ENCODE measurements around the gene KCNMA1.
"Not testable (repeated sequence)": the region's sequence is repeated elsewhere in the genome, so short reads cannot be mapped to it uniquely, and the experiment has no call there.

The KCNMA1 gene

GRCh38 chr10:77578583-77579227, 58.9 kb downstream of the KCNMA1 start:
- no peak for DNase-seq

DNA sequence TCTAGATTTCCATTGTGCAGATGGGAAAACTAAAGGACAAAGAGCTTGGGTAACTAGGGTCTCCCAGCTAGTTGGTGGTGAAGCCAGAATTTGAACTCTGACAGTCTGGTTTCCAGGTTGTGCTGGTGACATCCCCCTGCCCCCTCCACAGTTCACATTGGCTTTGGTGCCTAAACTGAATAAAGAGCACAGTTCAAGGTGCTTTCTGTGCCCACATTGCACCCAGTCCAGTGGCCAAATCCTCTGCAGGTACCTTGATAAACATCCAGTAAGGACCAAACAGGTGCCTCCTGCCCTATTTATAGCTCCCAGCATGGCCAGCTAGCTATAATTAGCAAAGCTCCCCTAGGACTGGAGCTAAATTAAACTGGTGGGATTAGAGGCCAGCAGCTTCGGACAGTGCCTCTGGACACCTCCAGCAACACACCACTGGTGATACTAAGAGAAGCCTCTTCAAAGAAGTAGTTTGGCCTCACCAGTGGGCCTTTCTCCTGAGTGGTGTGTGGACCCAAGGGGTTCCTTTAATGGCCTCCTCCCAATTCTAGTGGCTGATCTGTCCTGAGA, 59.9 kb downstream of the KCNMA1 start:
- no peak for DNase-seq

- DNase-seq, result no peak
These were observed 61.1 kb downstream of the KCNMA1 start for GRCh38 chr10:77576444-77577032.

- no peak for DNase-seq
These were observed 61.6 kb downstream of the KCNMA1 start for GRCh38 chr10:77576007-77576367.

DNA sequence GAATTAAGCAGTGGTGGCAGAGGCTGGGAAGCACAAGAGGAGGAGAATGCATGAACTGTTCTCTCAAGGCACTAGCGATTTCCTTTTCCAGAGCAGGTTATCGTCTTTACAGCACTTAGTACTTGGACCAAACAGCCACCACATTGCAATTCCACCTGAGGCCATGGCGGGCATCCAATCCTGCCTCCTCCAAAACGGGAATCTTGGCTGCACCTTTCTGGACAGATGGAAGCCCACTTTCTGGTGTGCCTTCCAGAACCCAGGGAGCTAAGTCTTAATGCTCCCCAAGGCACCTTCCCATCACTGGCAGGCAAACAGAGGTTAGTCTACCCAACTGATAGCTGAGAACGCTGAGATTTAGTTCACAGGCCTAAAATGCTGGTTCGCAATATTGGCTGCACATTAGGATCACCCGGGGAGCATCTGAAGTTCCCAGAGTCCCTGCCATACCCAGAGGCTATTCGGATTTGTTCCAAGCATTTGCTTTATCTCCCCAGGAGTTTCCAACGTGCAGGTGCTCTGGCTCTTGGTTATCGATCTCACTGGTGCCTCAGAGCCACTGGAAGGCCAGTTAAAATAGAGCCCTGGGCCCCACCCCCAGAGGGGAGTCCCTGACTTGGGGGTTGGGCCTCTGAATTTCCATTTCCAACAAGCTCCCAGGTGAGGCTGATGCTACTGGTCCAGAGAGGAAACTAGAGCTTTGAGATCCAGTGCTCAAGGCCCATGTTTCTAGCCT, 62.2 kb downstream of the KCNMA1 start:
- no peak for DNase-seq

- no peak for DNase-seq
These were observed 63.2 kb downstream of the KCNMA1 start for GRCh38 chr10:77574438-77574837.

DNA sequence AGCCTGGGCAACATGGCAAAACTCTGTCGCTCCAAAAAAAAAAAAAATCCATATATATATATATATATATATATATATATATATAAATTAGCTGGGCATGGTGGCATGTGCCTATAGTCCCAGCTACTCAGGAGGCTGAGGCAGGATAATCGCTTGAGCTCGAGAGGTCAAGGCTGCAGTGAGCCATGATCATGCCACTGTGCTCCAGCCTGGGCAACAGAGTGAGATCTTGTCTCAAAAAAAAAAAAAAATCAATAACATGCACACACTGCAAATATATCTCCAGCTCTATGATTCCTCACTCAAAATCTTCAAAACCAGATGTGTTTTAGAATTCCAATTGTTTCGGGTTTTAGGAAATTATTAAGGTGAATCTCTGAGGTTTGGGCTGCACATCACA, 65.1 kb downstream of the KCNMA1 start:
- DNase-seq, result not testable (repeated sequence)

GRCh38 chr10:77571490-77571889, 66.1 kb downstream of the KCNMA1 start:
- DNase-seq, result no peak

GRCh38 chr10:77566914-77567566, 70.6 kb downstream of the KCNMA1 start:
- no peak for DNase-seq

- no peak for DNase-seq
These were observed 71.4 kb downstream of the KCNMA1 start for GRCh38 chr10:77566236-77566635.

DNA sequence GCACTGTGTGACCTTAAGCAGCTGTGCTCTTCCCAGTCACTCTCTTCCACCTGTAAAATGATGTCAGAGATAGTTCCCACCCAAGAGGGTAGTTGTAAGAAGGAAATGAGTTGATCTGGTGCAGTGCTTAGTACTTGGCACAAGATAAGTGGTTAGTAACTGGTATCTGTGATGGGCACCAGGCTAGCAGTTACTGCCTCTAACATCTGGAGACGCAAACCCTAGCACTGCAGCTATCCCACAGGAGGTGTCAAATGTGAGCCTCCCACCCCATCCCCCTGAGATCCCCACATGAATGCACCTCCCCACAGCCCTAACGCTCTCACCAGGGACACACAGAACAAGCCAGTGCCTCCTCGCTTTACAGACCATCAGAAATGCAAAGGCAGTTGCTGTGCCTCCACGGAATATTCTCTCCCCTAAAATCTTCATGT, 72.0 kb downstream of the KCNMA1 start:
- DNase-seq, result no peak

- DNase-seq, result no peak
These were observed 72.6 kb downstream of the KCNMA1 start for GRCh38 chr10:77564731-77565589.

GRCh38 chr10:77563638-77564270, 73.9 kb downstream of the KCNMA1 start:
- DNase-seq, result peak; percentile 42

DNA sequence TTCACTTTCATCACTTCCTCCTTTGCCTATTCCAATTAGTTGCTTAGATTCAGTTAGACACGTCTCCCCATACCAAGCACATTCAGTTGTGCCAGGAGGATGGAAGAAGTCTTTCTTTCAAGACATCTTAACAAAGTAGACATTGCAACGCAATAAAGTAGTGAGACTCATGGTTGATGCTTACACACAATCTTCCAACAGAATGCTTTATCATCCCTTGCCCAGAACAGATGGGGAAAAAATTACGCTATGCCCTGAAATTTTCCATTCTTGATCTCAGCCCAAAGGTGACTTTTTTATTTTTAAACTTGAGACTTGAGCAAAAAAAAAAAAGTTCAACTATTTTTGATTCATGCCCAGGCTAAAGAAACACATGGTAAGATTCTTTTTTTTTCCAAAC, 74.9 kb downstream of the KCNMA1 start:
- no peak for DNase-seq

- DNase-seq, result no peak
These were observed 75.6 kb downstream of the KCNMA1 start for GRCh38 chr10:77561991-77562390.

GRCh38 chr10:77560471-77560870, 77.1 kb downstream of the KCNMA1 start:
- DNase-seq, result no peak

DNA sequence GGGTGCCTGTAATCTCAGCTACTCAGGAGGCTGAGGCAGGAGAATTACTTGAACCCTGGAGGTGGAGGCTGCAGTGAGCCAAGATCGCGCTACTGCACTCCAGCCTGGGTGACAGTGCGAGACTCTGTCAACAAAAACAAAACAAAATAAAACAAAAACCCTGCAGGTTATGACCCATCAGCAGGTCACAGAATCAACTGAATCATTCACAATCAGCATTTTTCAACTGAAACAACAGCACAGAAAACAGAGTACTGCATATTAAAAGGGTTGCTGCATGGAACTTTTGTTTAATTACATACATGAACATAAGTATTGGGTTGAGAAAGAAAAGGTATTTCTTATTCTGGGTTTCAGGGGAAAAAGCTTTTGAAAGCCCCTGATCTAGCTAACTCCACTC, 77.6 kb downstream of the KCNMA1 start:
- no peak for DNase-seq

- no peak for DNase-seq
These were observed 80.5 kb downstream of the KCNMA1 start for GRCh38 chr10:77556990-77557601.

GRCh38 chr10:77555591-77556212, 81.9 kb downstream of the KCNMA1 start:
- DNase-seq, result no peak

- no peak for DNase-seq
These were observed 82.6 kb downstream of the KCNMA1 start for GRCh38 chr10:77554996-77555397.

DNA sequence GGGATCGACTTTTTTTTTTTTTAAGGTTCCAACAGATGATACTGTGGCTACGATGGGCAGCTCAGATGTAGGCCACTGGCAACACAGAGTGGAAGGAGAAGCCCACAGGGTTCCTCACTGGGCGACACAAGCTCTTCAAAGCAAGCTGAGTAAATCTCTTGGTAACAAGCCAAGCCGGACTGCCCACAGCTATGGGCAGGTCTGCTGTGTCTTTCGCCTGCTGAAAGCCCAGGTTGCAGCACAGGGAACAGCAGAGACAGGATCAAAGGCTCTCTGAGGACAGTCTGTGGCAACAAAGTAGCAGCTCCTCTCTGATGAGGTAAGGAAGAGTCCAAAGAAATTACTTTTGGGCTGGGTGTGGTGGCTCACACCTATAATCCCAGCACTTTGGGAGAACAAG, 83.6 kb downstream of the KCNMA1 start:
- no peak for DNase-seq

Measured in NCI-H526 treated with DMSO at 0.1 percent for 48 hours (cell line).